ENCODE measurements around the gene FAM200B. TPM values are rescaled to one million over a fixed set of nuclear protein-coding genes. Genes with fewer than 3 reads are reported as not detected.

FAM200B gene
- total RNA-seq, 3 donors from 2014 or later: 34.7 to 66.9 (median 55.9) TPM

DNA sequence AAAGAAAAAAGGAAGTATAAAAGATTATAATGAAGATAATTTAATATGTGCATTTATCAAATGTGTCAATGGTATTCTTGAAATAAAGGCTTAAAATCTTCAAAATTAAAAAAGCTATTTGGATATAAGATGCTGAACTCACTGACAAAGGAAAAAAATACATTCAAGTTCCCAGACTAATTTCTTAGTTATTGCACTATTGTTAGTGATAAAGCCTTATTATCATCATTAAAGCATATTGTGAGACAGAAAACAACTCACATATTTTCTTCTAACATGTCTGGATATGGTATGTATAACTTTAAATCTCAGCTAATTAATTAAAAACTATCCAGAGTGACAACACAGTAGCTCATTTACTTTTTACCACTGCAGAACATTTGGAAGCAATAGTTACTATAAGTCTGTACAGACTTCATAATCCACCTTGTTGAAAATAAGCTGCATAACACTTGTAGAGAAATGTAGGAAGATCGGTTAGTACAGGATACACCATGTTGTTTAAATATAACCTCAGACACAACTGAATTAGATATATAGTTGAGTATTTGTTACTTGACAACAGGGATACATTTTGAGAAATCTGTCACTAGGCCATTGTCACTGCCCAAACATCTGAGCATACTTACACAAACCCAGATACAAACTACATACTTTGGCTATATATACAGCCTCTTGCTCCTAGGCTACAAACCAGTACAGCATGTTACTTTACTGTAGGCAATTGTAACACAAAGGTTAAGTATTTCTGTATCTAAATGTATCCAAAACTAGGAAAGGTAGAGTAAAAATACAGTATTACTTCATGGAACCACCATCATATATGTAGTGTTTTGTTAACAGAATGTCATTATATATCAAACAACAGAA is 12.8 kb upstream of the FAM200B start:
- Histone ChIP-seq H3K9me3 (no peaks in the 10 kb centered on the region), H3K36me3 (no peaks in the 10 kb centered on the region), H3K4me1 (no peaks in the 10 kb centered on the region), H3K4me3 (no peak overlapping the region), H3K27me3 (no peaks in the 10 kb centered on the region), H3K27ac (no peak overlapping the region)
- DNase-seq (ENCODE audit: low spot score in 2 of 2): no peak
- TF ChIP-seq, protein P1, sequence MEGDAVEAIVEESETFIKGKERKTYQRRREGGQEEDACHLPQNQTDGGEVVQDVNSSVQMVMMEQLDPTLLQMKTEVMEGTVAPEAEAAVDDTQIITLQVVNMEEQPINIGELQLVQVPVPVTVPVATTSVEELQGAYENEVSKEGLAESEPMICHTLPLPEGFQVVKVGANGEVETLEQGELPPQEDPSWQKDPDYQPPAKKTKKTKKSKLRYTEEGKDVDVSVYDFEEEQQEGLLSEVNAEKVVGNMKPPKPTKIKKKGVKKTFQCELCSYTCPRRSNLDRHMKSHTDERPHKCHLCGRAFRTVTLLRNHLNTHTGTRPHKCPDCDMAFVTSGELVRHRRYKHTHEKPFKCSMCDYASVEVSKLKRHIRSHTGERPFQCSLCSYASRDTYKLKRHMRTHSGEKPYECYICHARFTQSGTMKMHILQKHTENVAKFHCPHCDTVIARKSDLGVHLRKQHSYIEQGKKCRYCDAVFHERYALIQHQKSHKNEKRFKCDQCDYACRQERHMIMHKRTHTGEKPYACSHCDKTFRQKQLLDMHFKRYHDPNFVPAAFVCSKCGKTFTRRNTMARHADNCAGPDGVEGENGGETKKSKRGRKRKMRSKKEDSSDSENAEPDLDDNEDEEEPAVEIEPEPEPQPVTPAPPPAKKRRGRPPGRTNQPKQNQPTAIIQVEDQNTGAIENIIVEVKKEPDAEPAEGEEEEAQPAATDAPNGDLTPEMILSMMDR (IDR thresholded peaks at IDR 0.05): no peak
- TF ChIP-seq POLR2A (IDR thresholded peaks at IDR 0.05) (no peak), POLR2AphosphoS5 (IDR thresholded peaks at IDR 0.05) (no peak)
- intact Hi-C loops (cut with DNase I; ENCODE audit: low total_unique reads): no loop called here

DNA sequence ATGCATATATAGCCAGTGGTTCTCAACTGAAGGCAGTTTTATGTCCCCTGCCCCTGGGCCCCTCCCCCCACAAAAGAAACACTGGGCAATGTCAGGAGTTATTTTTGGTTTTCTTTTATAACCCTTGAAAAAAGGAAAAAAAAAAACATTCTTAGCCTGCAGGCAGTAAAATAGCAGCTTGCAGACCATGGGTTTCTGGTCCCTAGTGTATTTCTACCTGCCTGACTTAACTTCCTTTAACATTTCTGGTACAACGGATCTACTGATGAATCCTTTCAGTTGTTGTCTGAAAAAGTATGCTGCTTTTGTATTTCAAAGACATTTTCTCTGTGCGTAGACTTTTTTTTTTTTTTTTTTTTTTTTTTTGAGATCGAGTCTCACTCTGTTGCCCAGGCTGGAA is 11.1 kb upstream of the FAM200B start:
- no peak for TF ChIP-seq POLR2AphosphoS5 (IDR thresholded peaks at IDR 0.05)
- no peak for DNase-seq (ENCODE audit: low spot score in 2 of 2)
- Histone ChIP-seq H3K9me3 (no peaks in the 10 kb centered on the region), H3K4me1 (no peaks in the 10 kb centered on the region), H3K36me3 (no peaks in the 10 kb centered on the region), H3K27ac (no peak overlapping the region), H3K27me3 (no peaks in the 10 kb centered on the region), H3K4me3 (no peak overlapping the region)
- intact Hi-C loops (cut with DNase I; ENCODE audit: low total_unique reads): no loop called here

DNA sequence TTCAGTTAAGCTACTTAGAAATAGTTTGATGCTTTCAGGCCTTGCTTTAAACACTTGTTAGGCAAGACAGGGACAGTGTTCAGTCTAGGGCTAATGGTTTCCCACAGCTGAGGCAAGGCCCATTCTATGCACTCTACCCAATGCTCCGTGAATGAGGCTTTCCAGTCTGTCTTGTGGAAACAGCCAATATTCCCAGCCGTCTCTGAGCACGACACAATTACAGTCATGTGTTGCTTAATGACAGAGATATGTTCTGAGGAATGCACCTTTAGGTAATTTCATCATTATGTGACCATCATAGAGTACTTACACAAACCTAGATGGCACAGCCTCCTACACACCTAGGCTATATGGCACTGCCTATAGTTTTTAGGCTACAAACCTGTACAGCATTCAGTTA is 9.5 kb upstream of the FAM200B start:
- Histone ChIP-seq H3K4me1 (no peaks in the 10 kb centered on the region), H3K27me3 (no peaks in the 10 kb centered on the region), H3K36me3 (no peaks in the 10 kb centered on the region), H3K9me3 (no peaks in the 10 kb centered on the region), H3K27ac (no peak overlapping the region), H3K4me3 (no peak overlapping the region)
- intact Hi-C loops (cut with DNase I; ENCODE audit: low total_unique reads): no loop called here
- TF ChIP-seq, protein P1 (IDR thresholded peaks at IDR 0.05): no peak
- TF ChIP-seq POLR2AphosphoS5 (IDR thresholded peaks at IDR 0.05): no peak
- TF ChIP-seq POLR2A (IDR thresholded peaks at IDR 0.05): no peak
- no peak for DNase-seq (ENCODE audit: low spot score in 2 of 2)

GRCh38 chr4:15673337-15673736 is 8.3 kb upstream of the FAM200B start:
- Histone ChIP-seq H3K36me3 (no peaks in the 10 kb centered on the region), H3K27ac (no peak overlapping the region), H3K9me3 (no peaks in the 10 kb centered on the region), H3K4me1 (no peaks in the 10 kb centered on the region), H3K27me3 (no peaks in the 10 kb centered on the region), H3K4me3 (no peak overlapping the region)
- intact Hi-C loops (cut with DNase I; ENCODE audit: low total_unique reads): no loop called here
- TF ChIP-seq POLR2A (IDR thresholded peaks at IDR 0.05) (no peak), POLR2AphosphoS5 (IDR thresholded peaks at IDR 0.05) (no peak)
- TF ChIP-seq, protein P1 (IDR thresholded peaks at IDR 0.05): no peak
- DNase-seq (ENCODE audit: low spot score in 2 of 2): no peak

DNA sequence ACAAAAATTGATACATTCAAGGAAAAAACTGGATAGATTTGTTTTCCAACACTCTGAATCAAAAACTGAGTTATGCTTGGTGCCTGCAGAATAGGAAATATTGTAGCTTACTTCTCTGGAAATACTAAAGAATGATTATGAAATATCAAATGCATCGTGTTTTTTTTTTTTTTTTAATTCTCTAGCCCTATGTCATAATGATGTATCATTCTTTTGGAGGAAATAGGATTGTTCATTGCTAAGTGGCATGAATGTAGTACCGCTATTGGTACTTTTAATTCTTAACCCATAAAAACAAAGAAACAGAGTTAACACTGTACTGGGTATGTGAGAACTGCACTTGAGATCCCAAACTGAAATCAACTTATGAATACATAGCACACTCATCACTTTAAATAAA is 7.6 kb upstream of the FAM200B start:
- no peaks in the 10 kb centered on the region for H3K36me3 ChIP-seq
- no peaks in the 10 kb centered on the region for H3K27me3 ChIP-seq
- H3K4me1 ChIP-seq: no peaks in the 10 kb centered on the region
- no peak for TF ChIP-seq POLR2A (IDR thresholded peaks at IDR 0.05)
- no peak for TF ChIP-seq POLR2AphosphoS5 (IDR thresholded peaks at IDR 0.05)
- TF ChIP-seq, protein P1 (IDR thresholded peaks at IDR 0.05): no peak
- no peak overlapping the region for H3K27ac ChIP-seq
- no peaks in the 10 kb centered on the region for H3K9me3 ChIP-seq
- DNase-seq (ENCODE audit: low spot score in 2 of 2): no peak
- intact Hi-C loops (cut with DNase I; ENCODE audit: low total_unique reads): no loop called here
- no peak overlapping the region for H3K4me3 ChIP-seq
